GM19372 (cell line): Measurements from ENCODE around the gene DOCK10.

Experiments
- ATAC-seq: cut with Tn5 transposase; IDR thresholded peaks from one replicate; pipeline ENCODE4 v1.9.1; 2021; ENCODE audit warnings: mild to moderate bottlenecking, low read depth, moderate library complexity; ENCODE audit not compliant: unreplicated experiment

DOCK10 gene

DNA sequence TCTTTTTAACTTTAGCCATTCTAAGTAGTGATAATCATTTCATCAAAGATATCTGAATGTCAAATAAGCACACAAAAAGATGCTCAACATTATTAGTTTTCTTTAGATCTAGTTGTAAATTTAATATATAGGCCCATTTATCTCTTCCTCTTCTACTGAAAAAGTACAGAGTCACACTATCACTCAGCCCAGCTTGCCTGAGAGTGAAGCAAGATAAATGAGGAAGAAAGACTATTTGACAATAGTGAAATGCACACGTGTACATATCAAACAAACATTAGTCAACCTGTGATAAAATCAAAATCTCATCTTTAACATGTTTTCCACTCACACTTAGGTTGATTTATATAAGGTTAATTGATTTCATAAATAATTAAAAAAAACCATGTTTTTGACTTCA lies 242.6 kb downstream of the DOCK10 start:
- no peak for ATAC-seq

DNA sequence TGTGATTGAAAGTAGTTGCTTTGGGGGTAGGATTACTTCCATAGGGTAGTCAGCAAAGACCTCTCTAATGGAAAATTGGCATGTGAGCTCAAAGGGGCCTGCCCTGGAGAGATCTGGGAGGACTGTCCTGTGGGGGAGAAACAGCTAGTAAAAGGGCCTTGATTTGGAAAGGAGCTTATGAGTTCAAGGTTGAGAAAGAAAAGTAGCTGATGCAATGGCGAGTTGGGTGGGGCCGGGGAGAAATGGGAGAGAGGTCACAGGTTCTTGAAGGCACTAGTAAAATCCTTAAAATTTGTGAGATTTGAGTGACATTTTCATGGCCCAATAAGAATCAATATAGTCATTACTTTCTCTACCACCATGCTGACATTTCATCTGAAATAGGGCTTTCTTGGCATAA lies 244.1 kb downstream of the DOCK10 start:
- no peak for ATAC-seq

DNA sequence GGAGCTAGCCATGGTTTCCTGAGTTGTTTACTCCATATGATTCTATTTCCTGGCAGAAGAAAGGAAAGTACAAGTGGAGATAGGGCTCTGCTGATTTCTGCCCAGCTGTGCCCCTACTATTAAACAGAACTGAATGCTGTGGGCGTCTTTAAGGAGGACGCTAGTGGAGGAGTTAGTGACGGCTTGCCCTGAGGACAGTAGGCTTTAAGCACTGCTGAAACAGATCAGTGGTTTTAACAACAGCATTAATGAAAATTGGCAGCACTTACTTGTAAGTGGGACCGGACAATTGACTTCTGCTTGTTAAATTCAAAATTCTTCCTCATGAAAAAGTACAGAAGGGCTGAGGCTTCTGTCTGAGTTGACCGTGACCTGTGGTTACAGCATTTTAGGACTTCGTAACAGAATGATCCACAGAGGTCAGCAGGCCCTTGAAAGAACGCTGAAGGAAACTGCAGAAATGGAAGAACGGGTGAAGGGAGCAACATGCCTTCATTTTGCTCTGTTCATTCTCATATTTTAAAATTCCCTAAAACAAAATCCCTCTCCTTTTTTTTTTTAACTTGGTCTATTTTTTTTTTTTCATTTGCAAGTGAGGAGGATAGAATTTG lies 245.5 kb downstream of the DOCK10 start:
- no peak for ATAC-seq

DNA sequence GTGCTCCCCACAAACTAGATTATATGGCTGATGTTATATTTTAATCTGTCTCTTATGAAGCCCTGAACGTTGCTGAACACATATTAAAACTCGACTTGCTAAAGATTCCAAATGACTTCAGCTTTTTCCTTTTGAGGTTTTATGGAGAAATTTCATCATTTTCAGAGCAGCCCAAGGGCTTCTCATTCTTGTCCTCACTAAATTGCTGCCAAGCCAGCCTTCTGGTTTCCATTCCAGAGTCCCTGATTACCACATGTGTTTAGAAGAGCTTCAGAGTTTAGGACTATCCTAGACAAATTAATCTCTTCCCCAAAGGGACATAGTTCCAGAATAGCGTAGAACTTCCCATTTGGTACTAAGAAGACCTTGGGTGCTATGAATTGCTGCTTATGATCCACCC lies 248.3 kb downstream of the DOCK10 start:
- no peak for ATAC-seq

DNA sequence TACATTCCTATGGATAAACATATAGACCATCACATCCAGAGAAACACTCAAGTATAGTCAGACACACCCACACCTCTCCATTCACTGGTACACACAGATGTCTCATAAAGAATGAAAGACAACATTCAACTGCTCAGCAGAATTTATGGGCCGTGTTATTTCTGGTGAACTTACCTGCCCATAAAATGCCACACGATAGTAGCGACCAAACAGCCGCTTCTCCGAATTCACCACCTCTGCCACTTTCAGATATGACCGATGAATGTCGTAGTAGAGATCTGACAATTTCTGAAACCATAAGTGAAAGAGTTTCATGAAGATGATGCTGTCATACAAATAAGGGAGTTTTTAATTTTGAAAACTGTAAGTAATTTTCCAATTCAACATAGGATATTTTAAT lies 255.4 kb downstream of the DOCK10 start:
- no peak for ATAC-seq

DNA sequence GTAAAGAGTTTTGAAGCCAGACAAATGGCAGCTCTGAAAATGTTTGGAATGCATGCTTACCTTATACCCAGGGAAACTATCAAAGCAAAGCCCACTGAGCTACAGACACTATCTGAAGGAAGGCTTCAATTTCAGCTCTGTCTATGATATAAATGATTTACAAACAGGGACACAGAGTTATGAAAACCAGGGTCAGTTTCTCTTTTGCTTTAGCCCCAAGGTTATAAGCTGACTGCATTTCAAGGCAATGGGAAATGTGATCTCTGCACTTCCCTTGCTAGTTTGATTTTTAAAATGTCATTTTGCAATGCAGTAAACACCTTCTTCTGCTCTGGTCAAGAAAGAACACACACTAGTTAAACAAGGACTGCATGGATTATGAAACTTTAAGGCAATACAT lies 260.9 kb downstream of the DOCK10 start:
- ATAC-seq, result no peak

DNA sequence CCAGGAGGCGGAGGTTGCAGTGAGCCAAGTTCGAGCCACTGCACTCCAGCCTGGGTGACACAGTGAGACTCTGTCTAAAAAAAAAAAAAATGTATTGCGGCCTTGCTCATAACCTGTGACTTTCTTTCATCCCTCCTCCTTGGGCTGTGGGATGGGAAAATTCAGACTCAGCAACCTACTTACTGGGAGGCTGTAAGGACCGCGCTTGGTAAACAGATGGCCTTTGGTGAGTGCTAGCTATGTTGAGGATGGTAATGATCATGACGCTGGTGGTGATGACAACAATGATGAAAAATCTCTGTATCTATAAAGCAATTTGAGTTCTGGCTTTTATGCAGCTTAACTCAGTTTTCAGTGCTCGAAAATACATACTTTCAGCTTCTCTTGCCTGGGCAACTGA lies 261.4 kb downstream of the DOCK10 start:
- ATAC-seq, result no peak

DNA sequence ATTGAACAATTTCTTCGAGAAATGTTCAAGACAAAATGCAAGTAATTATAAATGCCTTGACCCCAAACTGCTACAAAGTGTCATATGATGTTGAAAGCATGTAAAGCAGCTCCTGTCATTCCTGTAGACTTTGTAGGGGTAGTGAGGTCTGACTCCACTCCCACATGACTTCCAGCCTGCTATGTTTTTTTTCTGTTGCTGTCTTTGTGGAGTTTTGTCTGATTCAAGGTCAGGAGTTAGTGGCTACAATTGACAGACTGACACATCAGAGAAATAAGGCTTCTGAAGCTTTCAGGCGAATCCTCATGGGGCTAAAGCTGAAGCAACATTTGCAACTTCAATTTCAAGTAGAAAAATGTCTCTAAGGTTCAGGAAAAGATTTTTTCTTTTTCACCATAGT lies 262.2 kb downstream of the DOCK10 start:
- no peak for ATAC-seq

DNA sequence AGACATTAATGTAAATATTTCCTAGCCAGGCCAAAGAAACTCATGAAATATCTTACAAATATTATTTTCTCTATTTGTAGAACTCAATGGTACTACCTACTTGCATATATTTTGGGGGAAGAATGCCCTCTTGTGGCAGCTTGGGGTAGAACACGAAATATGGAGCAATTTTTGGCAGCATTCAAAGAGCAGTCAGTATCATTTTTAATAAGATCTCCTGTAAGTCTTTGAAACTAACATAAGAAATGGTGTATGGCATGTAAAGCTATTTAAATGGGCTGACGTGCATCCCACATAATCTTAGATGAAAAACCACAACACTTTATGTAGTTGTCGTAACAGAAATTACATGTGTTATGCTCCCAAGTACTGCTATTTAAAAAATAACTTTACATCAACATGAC lies 263.8 kb downstream of the DOCK10 start:
- peak; percentile 66 for ATAC-seq

DNA sequence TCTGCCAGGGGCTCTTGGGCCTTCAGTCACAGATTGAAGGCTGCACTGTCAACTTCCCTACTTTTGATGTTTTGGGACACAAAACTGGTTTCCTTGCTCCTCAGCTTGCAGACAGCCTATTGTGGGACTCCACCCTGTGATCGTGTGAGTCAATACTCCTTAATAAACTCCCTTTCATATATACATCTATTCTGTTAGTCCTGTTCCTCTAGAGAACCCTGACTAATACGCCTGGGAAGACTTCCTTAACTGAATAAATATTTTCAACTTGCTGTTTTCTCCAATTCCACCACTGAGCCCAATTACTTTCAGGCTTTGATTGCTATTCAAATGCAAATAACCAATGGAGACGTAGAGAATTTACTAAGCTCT lies 264.7 kb downstream of the DOCK10 start:
- no peak for ATAC-seq

DNA sequence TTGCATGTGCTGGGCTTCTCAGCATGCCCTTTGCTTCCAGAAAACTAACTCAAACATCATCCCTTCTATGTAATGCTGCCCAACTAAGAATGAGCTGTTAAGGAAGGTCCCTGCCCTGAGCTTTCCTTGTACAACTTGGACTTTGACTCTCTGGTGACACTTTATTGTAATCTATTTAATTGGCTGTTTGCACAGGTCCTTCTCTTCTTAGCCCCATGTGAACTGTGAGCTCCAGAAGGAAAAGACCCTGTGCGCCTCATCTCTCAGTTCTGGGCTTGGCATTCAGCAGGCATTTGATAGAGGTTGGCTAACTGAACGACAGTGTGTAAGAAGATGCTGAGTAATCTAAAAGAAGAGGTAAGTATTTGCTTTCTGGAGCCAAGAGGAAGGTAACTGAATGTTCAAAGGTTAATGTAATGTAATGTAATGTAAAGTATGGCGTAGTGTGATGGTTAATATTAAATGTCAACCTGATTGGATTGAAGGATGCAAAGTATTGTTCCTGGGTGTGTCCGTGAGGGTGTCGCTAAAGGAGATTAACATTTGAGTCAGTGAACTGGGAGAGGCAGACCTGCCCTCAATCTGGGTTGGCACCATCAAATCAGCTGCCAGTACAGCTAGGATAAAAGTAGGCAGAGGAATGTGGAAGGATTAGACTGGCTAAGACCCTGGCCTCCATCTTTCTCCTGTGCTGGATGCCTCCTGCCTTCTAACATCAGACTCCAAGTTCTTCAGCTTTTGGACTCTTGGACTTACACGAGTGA lies 265.3 kb downstream of the DOCK10 start:
- ATAC-seq, result no peak

DNA sequence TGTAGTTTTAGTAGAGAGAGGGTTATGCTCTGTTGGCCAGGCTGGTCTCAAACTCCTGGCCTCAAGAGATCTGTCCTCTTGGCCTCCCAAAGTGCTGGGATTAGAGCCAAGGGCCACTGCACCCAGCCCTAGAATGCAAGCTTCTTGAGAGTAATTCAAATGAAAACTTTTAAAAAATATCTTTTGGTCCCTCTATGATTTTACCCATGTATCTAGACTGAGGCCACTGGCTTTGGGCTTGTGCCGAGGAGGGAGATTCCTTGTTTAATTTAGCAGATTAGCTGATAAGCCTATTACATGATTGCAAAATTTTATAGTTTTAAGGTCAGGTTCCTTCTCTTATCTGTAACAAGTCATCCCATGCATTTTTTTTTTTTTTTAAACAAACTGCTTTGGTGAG lies 266.6 kb downstream of the DOCK10 start:
- no peak for ATAC-seq

DNA sequence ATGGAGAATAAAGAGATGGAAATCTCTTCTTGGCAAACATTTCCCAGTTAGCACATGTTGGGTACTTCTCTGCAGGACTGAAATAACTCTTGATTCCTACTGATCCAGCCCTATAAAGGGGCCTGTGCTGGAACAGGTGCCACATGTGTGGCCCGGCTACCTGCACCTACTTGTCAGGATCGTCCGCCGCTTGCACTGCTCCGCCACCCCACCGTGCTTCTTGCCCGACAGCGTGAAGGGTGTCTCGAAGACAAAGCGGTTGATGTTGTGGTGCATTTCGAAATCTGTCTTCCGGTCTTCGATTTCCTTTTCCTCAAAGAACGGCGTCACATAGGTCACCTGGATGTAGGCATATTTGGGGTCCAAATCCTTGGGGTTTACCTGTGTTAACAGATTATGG lies 267.5 kb downstream of the DOCK10 start:
- ATAC-seq, result no peak

DNA sequence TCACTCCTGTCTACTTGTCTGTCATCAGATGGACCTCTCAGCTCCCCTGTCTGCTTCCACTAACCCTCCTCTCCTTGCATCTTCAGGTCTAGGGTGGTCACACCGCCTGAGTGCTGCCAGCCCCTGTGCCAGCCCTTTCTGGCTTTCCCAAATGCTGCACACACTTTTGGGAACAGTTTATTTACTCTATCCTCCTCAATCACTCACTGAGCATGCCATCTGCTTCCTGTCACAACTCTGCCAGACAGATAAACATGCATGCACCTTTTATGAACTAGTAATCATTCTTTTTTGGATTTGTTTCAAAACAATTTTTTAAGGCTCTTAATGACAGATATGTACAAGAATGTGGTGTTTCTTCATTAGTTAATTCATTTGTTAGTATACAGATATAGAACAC lies 269.8 kb downstream of the DOCK10 start:
- no peak for ATAC-seq

DNA sequence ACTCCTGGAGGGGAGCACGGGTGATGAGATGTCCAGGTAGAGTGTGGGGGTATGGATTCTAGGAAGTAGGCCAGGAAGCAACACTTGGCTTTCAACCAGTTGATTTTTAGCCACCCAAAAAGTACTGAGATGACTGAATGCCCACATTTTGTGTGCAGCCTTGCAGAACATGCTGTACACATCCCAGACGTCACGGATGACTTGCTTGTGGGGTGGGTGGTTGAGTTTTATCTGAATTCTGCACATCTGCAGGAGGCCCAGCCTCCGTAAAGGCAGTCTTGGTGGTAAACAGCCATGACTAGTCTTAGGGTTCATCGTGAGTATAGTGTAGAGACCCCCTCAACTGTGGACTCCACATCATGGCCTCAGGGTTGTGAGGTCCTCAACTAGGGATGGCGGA lies 272.8 kb downstream of the DOCK10 start:
- ATAC-seq, result no peak

DNA sequence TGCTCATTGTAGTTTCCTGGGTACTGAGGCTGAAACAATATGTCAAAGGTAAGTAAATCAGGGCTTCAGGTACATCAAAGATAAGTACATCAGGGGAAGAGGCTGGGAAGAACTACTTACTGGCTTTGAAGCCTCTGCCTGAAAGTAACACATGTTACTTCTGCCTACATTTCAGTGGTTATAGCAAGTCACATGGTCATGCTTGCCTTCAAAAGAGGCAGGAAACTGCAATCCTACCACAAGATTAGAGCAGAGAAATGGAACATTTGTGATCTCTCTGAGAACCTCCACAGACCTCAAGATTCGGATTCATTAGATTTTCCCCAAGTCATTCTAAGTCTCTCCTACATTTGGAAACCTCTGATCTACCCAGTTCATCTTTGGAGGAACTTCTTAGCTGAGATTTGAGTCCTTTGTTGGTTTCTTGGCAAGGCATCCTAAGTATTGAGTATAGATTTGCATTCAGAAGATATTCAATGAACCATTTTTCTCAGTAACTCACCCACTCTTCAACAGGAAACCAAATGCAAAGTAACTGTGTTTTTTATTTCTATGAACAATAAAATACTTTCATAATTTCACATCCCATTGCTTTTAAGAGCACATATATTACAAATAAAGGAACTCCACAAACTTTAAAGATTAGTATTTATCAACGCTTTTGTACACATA lies 277.6 kb downstream of the DOCK10 start:
- ATAC-seq, result no peak

DNA sequence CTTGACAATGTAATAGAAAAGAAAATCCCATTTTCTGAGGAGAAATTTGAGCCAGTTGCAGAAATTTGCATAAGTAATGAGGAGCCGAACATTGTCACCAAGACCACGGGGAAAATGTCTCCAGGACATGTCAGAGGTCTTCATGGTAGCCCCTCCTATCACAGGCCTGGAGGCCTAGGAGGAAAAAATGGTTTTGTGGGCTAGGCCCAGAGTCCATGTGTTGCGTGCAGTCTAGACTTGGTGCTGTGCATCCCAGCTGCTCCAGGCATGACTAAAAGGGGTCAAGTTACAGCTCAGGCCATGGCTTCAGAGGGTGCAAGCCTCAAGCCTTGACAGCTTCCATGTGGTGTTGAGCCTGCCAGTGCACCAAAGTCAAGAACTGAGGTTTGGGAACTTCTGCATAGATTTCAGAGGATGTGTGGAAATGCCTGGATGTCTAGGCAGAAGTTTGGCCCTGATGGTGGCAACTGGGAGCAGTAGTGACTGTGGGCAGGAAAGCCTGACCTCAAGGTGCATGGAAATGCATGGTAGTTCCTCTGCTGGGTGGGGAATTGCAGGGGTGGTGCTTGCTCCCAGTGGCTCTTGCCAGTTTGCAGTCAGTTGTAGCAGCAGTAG lies 284.2 kb downstream of the DOCK10 start:
- ATAC-seq, result no peak

DNA sequence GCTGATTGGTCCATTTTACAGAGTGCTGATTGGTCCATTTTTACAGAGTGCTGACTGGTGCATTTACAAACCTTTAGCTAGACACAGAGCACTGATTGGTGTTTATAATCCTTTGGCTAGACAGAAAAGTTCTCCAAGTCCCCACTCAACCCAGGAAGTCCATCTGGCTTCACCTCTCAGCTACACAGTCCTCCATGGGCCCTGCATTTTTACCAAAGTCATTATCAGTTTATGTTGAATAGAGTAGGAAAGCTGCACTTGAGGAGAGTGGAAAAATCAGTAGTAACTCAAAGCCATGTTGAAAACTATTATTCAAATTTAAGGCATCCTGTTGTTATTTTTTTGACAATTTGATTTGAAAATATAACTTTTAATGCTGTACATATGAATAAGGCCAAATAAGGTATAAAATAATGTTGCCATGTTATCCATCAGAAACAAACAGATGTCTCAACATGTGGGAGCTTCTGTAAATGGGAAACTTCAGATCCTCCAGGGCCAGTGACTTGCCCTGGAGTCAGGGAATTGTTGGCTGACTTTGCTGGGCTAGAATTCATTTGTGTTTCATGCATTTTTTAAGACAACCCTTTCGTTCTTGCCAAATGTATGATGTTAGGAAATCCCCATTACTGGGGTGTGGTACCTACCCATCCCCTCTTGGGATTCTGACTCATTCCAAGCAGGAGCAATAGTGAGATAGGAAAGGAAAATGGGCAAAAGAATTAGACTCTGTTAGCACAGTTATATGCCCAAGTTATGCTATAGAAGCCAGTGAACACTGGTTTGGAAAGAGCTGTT lies 288.3 kb downstream of the DOCK10 start:
- ATAC-seq, result no peak

DNA sequence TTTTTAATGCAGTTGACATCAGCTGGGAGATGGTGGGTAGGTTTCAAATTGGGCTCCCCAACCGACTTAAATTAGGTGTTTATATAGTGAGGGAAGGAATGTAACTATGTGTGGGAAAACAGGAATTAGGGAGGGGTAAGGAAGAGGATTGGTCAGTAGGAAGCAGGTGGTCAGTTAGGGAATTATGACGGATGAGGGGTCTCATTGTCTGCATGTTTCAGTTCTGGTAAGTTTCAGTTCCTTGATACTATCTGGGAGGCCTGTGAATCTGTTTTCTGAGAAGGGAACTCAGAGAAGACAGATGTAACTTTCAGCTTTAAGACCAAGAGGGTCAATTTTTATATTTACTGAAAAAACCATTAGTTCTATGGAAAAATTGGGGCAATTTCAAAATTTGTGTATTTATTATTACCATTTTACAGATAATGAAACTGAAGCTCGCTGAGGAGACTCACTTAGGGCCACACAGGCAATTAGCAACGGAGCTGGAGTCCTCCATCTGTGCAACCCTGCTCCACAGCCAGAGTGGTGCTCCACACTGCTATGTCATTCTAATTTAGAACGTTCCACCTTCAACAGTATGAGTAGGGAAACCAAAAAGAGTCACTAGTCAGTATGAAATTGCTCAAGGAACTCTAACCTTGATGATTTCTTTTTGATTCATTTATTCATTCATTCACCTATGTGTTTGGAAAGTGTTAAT lies 290.1 kb downstream of the DOCK10 start:
- ATAC-seq, result peak; percentile 58

DNA sequence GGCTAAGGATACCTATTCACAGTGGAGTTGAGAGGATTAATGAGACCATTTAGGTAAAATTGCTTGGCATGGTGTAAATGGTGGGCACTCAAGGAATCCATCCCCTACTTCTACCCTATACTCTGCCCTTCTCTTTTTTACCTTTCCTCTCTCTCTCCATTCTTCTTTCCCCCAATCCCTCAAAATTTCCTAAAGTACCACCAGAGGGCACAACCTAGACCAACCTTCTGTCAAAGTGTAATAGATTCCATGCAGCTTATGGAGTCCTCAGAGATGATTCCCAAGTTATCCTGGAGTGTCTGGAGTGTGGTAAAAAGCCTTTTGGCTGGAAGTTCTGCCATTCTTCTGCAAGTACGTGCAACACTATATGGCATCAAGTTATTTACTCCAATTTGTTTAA lies 293.1 kb downstream of the DOCK10 start:
- no peak for ATAC-seq
